Measurements from ENCODE around the gene RANBP10. TPM values are rescaled to one million over a fixed set of nuclear protein-coding genes. Genes with fewer than 3 reads are reported as not detected.

RANBP10 gene
- total and polyA plus RNA-seq, 2 of the 8 experiments (the other 6 are each of a cell fraction or from before 2014, with no cell fraction given): 14.2 to 16.8 TPM

- H3K23me2 ChIP-seq (ENCODE audit: low read depth, low read length): peaks cover 22% of the 10 kb centered on the region
- H2AK5ac ChIP-seq (ENCODE audit: low read depth, low read length): no peak overlapping the region
- H2BK20ac ChIP-seq (ENCODE audit: low read length): no peak overlapping the region
- H3K36me3 ChIP-seq (ENCODE audit: control insufficient read depth in 2 of 4, insufficient read depth in 4 of 4, low read length in 3 of 4): no peaks in the 10 kb centered on the region
- no peaks in the 10 kb centered on the region for H3K9me3 ChIP-seq (ENCODE audit: insufficient read depth in 2 of 2, low read depth in 1 of 2, low read length in 1 of 2)
- no peak overlapping the region for H4K8ac ChIP-seq (ENCODE audit: extremely low read depth, insufficient read depth, low read length)
- no peak overlapping the region for H4K5ac ChIP-seq (ENCODE audit: insufficient read length, low read depth, low read length)
- H3K4me2 ChIP-seq (ENCODE audit: insufficient read depth in 1 of 2, low read depth in 2 of 2, low read length in 2 of 2): peak overlapping the region; percentile 91 to 94
- H2BK120ac ChIP-seq (replicated peaks; ENCODE audit: low read depth, low read length): no peak overlapping the region
- no peak overlapping the region for H3K18ac ChIP-seq (ENCODE audit: extremely low read depth, low read length)
- no peak overlapping the region for H2BK15ac ChIP-seq (ENCODE audit: low read length)
- POLR2A ChIA-PET (ENCODE audit: partially characterized antibody): interaction anchor here (0.7 to 11.7 kb wide), 8 partner anchors 10 to 124 kb away, joined by 3 to 100 read pairs (median 3); partner anchors contain the start of gene GFOD2
- no peak overlapping the region for H4K91ac ChIP-seq (replicated peaks; ENCODE audit: insufficient read length, low read length)
- TF ChIP-seq RFX5 (IDR thresholded peaks at IDR 0.05; ENCODE audit: borderline replicate concordance, low read depth, low read length) (no peak), ATF2 (IDR thresholded peaks at IDR 0.05; ENCODE audit: low read length) (no peak), TBP (IDR thresholded peaks at IDR 0.05; ENCODE audit: low read depth, low read length) (no peak), EGR1 (IDR thresholded peaks at IDR 0.05; ENCODE audit: borderline replicate concordance, low read depth, low read length) (no peak), ZNF274 (IDR thresholded peaks at IDR 0.05; ENCODE audit: borderline replicate concordance, extremely low read depth, low read length) (no peak), BACH1 (IDR thresholded peaks at IDR 0.05; ENCODE audit: low read length) (no peak)
- no peak overlapping the region for H3K56ac ChIP-seq (replicated peaks; ENCODE audit: insufficient read length, low read depth, low read length)
- no peak for FAIRE-seq
- H3K4me3 ChIP-seq (ENCODE audit: extremely low read depth in 1 of 4, insufficient read depth in 2 of 4, low read depth in 3 of 4, low read length in 4 of 4): peak overlapping the region; percentile 84 to 97 (median 95)
- WGBS, 2 experiments (ENCODE audit: extremely low coverage in 1 of 2, insufficient coverage in 1 of 2, insufficient read length in 1 of 2, insufficient replicate concordance in 2 of 2, low coverage in 1 of 2, low lambda C conversion rate in 2 of 2, missing lambda C conversion rate in 1 of 2): 40% methylated on average over 11 of the region's 11 CpGs; no CpG with 5 or more reads in 1 of the 2 experiments
- H3K23ac ChIP-seq (ENCODE audit: insufficient read length): no peak overlapping the region
- H3K14ac ChIP-seq (ENCODE audit: insufficient read length): no peak overlapping the region
- CTCF ChIA-PET (ENCODE audit: partially characterized antibody): interaction anchor here (0.5 to 10.2 kb wide), 16 partner anchors 9 to 176 kb away, joined by 3 to 123 read pairs (median 4); partner anchors contain the start of genes C16orf86 and ENKD1
- no peak for DNase-seq (ENCODE audit: low read depth in 1 of 2, low spot score in 2 of 2)
- peak overlapping the region in 2 of 4 experiments; percentile 64 to 88; a peak in 3 of 7 replicates for H3K9ac ChIP-seq (replicated peaks in 1 of 4; ENCODE audit: extremely low read depth in 1 of 4, low read depth in 3 of 4, low read length in 3 of 4)
- no peak overlapping the region for H2BK12ac ChIP-seq (ENCODE audit: low read depth, low read length)
- no peak overlapping the region for H2AFZ ChIP-seq (ENCODE audit: low read length)
- H3K27me3 ChIP-seq (replicated peaks in 1 of 4; ENCODE audit: control insufficient read depth in 3 of 4, extremely low read depth in 1 of 4, insufficient read depth in 3 of 4, low read length in 3 of 4): no peaks in the 10 kb centered on the region
- peaks cover 12% of the 10 kb centered on the region for H3K79me1 ChIP-seq (ENCODE audit: low read depth, low read length)
- peaks cover 16 to 19% of the 10 kb centered on the region in 2 experiments for H4K20me1 ChIP-seq (replicated peaks in 1 of 2; ENCODE audit: control insufficient read depth in 1 of 2, insufficient read depth in 2 of 2, low read length in 2 of 2)
- no peak overlapping the region for H3K27ac ChIP-seq (ENCODE audit: low read depth, low read length)
- H3K4me1 ChIP-seq (replicated peaks in 1 of 4; ENCODE audit: control insufficient read depth in 3 of 4, insufficient read depth in 4 of 4, low read length in 3 of 4): peaks cover 8 to 32% (median 17%) of the 10 kb centered on the region in 4 experiments
- H3K79me2 ChIP-seq (ENCODE audit: control insufficient read depth in 1 of 2, insufficient read depth in 2 of 2, low read length in 2 of 2): peaks cover 8 to 39% of the 10 kb centered on the region in 2 experiments
- H3K4ac ChIP-seq (replicated peaks; ENCODE audit: insufficient read length, low read depth, low read length): no peak overlapping the region
- H2BK5ac ChIP-seq (ENCODE audit: low read depth, low read length): no peak overlapping the region
Observed at GRCh38 chr16:67843343-67843765, 37.0 kb upstream of the RANBP10 start.
